ENCODE data around the gene PRSS2. TPM values are rescaled to one million over a fixed set of nuclear protein-coding genes. Genes with fewer than 3 reads are reported as not detected.
"Not testable (repeated sequence)": the region's sequence is repeated elsewhere in the genome, so short reads cannot be mapped to it uniquely, and the experiment has no call there.

Gene PRSS2
- not detected for total RNA-seq

GRCh38 chr7:142770661-142771352 lies at the start of gene PRSS2:
Gene PRSS2, plus strand, starts transcription at chr7:142770970. Its CDS starts 13 bp downstream, at chr7:142770983.
- no peak for DNase-seq (ENCODE audit: low spot score in 2 of 2)
- FAIRE-seq, result no peak

- FAIRE-seq, result no peak
- DNase-seq (ENCODE audit: low spot score in 2 of 2), result no peak
Measured at GRCh38 chr7:142720986-142721385, 49.8 kb upstream of the PRSS2 start.

- FAIRE-seq (no peak), DNase-seq (ENCODE audit: low spot score in 2 of 2) (no peak)
Measured at GRCh38 chr7:142722248-142722794, 48.4 kb upstream of the PRSS2 start.

- FAIRE-seq (no peak), DNase-seq (ENCODE audit: low spot score in 2 of 2) (no peak)
Measured at GRCh38 chr7:142733271-142733670, 37.5 kb upstream of the PRSS2 start.

GRCh38 chr7:142739923-142740492 lies 30.8 kb upstream of the PRSS2 start:
- DNase-seq (ENCODE audit: low spot score in 2 of 2) (no peak), FAIRE-seq (no peak)

GRCh38 chr7:142740786-142741185 lies 30.0 kb upstream of the PRSS2 start:
- FAIRE-seq (no peak), DNase-seq (ENCODE audit: low spot score in 2 of 2) (no peak)

- not testable (repeated sequence) for FAIRE-seq; DNase-seq (ENCODE audit: low spot score in 2 of 2)
Measured at GRCh38 chr7:142741932-142742331, 28.8 kb upstream of the PRSS2 start.

GRCh38 chr7:142745091-142745635 lies 25.6 kb upstream of the PRSS2 start:
- DNase-seq (ENCODE audit: low spot score in 2 of 2) (no peak), FAIRE-seq (no peak)

- DNase-seq (ENCODE audit: low spot score in 2 of 2), result no peak
- FAIRE-seq, result no peak
Measured at GRCh38 chr7:142745745-142746144, 25.0 kb upstream of the PRSS2 start.

GRCh38 chr7:142746264-142746663 lies 24.5 kb upstream of the PRSS2 start:
- DNase-seq (ENCODE audit: low spot score in 2 of 2) (no peak), FAIRE-seq (no peak)

GRCh38 chr7:142748410-142748809 lies 22.4 kb upstream of the PRSS2 start:
- not testable (repeated sequence) for DNase-seq (ENCODE audit: low spot score in 2 of 2)

GRCh38 chr7:142749218-142749993 lies 21.4 kb upstream of the PRSS2 start, which contains the start of gene PRSS1:
Gene PRSS1, plus strand, starts transcription at chr7:142749472. Its CDS starts 13 bp downstream, at chr7:142749485.
- DNase-seq (ENCODE audit: low spot score in 2 of 2) (no peak), FAIRE-seq (no peak)

More at GRCh38 chr7:142748410-142748809, 22.4 kb upstream of the PRSS2 start:
- FAIRE-seq, result not testable (repeated sequence)

GRCh38 chr7:142750321-142750938 lies 20.3 kb upstream of the PRSS2 start:
- no peak for DNase-seq (ENCODE audit: low spot score in 2 of 2)

GRCh38 chr7:142751526-142752175 lies 19.1 kb upstream of the PRSS2 start:
- DNase-seq (ENCODE audit: low spot score in 2 of 2); FAIRE-seq: not testable (repeated sequence)

More at GRCh38 chr7:142750321-142750938, 20.3 kb upstream of the PRSS2 start:
- FAIRE-seq, result no peak

- FAIRE-seq (no peak), DNase-seq (ENCODE audit: low spot score in 2 of 2) (no peak)
Measured at GRCh38 chr7:142752376-142753225, 18.2 kb upstream of the PRSS2 start.

GRCh38 chr7:142753366-142753765 lies 17.4 kb upstream of the PRSS2 start:
- DNase-seq (ENCODE audit: low spot score in 2 of 2) (no peak), FAIRE-seq (no peak)

- not testable (repeated sequence) for FAIRE-seq; DNase-seq (ENCODE audit: low spot score in 2 of 2)
Measured at GRCh38 chr7:142753925-142754491, 16.8 kb upstream of the PRSS2 start.
